Ureter (tissue), 1 donor: ENCODE measurements around the gene RHOH. TPM values are rescaled to one million over a fixed set of nuclear protein-coding genes. Genes with fewer than 3 reads are reported as not detected.

Experiments used
- DNase-seq: peaks from one replicate; pipeline ENCODE4 v3.0.0-alpha.2; 2020; ENCODE audit warnings: low spot score
- total RNA-seq: library from RNA; stranded (reverse); gene quantifications from one replicate; pipeline ENCODE4 v1.2.4, GENCODE V29; 2023
- donor health status: DM: yes; HTN: yes; CAD: no.

Gene RHOH
- total RNA-seq, 1 donor from 2014 or later, result 7.7 TPM

DNA sequence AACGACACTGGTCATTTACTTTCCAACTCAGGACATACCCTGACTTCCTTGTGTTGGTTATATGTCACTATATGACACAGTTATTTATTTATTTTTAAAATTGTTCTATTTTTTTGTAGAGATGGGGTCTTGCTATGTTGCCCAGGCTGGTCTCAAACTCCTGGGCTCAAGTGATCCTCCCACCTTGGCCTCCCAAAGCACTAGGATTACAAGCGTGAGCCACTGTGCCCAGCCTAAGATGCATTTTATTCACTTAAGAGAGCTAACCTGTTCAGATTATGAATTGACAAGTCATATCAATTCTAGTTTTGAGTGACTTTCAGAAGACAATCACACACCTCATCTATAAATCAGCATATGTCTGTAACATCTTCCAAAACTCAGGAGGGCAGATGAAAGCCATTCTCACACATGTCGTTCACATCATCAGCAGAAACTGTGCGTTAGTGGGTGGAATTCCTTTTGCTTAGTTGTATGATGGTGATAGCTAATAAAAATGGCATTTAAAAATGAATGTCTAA, 9.4 kb upstream of the RHOH start:
- no peak for DNase-seq

GRCh38 chr4:40190019-40190418, 6.8 kb upstream of the RHOH start:
- no peak for DNase-seq

DNA sequence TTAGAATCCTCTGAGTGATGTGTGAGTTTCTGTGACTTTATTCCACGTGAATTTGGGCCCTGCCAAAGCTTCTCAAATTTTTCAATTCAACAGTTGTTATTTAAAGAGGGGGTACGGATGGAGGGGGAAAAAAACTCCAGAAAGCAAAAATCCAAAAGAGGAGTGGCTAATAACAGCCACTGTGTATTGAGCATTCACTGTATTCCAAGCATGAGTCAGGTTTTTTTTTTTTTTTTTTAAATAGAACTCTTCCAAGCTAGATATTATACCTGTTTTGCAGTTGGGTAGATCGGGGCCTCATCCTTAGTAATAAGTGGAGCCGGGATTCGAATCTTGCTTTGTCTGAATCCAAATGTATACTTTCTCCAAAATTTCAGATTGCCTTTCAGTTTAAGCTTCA, 6.4 kb upstream of the RHOH start:
- no peak for DNase-seq

DNA sequence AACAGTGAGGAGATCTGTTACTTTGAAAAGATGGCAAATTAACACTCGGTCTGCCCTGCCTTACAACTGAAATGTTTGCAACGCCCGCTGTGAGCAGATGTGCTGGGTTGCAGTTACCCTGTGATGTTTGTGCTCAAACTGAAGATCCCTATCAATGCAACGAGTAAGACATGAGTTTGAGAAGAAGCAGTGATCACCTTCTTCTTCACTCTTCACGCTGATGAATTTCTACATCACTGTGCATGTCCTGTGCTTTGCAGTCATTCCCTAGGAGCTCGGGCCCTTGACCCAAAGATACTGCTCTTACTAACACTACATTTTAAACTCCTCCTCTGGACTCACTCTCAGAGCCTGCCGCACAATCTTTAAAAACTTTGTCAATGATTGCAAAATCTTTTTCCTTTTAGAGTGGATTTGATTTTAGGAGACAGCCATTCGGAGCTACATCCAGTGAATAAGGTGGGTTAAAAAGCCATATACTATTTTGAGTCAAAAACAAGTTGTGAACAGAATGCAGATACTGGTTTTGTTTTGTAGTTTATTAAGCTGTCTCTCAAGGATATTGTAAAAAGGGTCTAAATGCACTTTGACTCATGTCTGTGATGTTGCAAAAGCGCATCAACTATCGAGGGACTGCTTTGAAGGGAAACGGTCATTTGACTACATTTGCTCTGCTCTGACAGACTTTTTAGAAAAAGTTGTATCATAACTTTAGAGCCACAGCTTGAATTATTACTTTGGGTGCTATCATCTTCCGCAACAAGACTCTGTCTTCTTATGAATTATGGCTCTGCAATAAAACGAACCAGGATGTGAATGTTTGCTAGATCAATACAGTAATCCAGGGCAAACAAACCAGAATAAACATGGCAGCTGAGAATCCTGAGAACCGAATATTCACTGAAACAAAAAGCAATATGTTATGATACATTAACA, 5.7 kb upstream of the RHOH start:
- no peak for DNase-seq

- no peak for DNase-seq
Measured at GRCh38 chr4:40192114-40193015, 4.5 kb upstream of the RHOH start.

DNA sequence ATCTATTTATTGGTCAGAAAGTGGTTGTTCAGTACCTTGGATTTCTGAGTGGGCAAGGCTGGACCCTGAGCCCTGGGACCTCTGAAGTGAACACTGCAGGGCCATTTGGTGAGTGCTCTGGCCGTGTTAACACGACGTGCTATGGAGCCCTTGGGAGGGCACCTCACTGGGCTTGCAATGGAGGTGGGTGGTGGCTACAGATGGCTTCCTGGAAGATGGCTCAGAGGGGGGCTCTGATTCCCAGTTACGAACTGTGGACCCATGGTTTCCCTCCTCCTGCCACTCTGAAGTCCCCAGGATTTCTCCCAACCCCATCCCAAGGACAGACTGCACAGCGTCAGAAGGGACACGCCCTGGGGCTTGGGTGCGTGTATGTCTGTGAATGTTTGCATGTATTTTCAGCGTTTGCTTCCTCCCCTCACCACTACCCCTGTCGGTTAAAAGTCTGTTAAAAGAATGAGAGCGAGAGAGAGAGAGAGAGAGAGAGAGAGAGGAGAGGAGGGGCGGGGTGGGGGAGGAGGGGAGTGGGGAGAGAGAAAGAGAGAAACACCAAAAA, 3.7 kb upstream of the RHOH start:
- no peak for DNase-seq

DNA sequence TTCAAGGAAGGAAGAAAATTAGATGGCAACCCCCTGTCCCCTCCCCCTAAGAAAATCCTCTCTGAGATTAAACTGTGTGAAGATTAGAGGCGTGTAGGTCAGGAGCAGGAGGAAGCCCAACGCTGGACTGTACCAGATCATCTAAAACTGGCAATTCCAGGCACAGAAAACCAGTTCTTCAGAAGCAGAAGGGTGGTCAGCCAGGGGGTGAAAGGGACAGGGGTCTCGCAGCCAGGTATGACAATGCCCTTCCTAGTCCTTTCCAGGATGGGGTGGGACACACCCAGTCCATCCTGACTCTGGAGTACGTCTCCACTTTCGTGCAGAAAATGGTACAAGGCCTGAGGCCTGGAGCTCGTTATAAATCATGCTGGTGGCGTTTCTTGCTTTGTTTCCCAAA, 3.3 kb upstream of the RHOH start:
- DNase-seq, result no peak

DNA sequence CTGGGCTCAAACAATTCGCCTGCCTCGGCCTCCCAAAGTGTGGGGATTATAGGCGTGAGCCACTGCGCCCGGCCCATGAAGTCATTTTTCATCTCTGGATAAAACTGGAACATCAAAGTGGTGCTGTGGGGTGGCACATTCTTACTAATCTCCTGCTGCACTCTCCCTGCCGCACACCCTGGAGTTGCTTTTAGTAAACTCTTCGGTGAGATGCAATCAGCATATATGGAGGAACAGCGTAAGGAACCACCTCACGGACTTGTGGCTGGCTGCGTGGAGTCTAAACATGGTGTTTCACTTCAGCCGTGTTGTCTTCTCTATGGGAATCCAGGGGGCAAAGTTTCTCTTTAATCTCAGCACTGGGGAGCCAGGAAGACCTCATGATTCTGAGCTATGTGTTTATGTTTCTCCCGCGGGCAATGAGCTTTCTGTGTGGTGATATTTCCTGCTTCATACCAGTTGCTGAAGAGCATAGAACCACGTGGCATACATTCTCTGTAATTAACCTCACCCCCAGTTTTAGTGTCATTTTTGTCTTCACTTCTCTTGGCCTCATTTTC, 2.1 kb upstream of the RHOH start:
- no peak for DNase-seq

DNA sequence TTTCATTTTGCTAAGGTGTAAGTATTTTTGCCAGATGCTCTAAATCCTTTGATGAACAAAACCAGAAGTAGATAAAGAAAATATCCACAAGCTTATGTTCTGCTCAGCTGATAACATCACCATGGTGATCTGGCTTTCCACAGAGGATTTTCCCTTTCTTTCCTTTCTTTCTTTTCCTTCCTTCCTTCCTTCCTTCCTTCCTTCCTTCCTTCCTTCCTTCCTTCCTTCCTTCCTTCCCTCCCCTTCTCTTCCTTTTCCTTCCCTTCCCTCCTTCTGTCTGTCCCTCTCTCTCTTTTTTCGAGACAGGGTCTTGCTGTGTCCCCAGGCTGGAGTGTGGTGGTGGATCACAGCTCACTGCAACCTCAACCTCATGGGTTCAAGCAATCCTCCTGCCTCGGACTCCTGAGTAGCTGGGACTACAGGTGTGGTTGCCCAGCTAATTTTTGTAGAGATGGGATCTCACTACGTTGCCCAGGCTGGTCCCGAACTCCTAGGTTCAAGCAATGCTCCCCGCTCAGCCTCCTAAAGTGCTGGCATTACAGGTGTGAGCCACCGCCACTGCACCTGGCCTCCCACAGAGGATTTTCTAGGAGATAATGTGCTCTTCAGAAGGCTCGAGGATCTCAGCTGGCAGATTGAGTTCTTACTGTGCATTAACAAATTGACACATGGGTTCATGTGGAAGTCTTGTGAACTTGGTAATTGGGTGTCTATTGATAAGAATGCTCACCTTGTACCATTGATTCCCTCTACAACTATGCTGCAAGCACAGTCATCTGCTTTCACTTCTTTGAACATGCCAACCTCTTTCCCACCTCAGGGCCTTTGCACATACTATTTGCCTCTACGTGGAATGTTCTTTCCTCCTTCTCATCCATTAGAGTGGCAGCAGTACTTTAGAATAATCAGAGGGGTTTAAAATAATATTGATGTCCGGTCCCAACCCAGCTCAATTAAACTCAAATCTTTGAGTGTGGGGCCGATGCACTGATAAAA, 1.4 kb upstream of the RHOH start:
- no peak for DNase-seq

DNA sequence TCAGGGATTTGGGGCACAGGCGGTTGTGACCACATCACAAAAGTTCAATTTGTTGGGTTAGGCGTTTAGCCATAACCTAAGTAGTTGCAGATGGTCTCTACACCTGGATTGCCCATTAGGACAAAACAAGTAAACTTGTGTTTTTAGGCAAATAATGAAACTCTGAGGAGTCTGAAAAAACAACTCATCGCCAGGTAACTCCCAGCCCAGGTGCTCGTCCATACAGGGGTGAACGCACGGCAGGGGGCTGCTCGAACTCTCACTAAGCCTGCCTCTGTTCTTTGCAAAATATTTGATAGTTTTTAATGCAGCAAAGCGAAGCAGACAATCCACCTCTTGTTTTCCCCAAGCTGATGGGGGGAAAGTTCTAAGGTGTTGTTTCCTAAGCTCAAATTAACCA, 559 bp upstream of the RHOH start:
- no peak for DNase-seq

DNA sequence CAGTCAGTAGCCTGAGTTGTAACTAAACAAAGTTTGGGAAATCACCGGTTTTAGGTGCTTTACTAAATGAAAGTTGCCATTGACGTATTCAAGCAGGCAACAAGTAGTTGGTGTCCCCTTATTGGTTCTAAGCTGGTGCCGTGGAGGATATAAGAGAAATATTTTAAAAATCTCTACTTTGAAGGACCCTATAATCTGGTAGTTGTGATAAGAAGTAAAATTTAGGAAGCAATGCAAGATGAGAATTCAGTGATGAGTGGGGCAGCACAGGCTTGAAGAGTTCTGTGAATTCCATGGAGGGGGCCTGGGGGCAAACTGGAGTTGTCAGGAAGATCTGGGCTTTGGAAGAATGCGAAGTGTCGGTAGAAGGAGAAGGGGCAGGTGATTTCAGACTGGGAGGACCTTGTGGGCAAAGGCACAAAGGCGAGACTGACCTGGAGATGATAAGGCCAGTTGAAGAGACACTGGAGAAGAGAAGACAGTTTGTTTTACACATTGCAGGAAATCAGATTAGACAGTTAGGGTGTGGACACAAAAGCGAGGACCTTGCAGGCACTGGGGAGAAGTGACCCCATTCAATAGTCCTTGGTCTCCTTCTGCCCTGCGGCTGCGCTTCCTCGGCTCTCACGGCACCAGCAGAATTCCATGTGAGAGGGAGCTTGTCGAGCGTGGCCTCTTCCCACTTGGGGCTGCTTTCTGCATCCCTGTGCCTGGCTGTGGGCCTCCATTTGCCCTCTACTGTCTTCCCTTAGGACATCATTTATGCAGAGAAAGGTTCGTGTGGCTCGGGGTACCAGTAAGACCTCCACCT, 1.3 kb downstream of the RHOH start:
- no peak for DNase-seq

- DNase-seq, result no peak
Measured at GRCh38 chr4:40199179-40199670, 2.4 kb downstream of the RHOH start.

DNA sequence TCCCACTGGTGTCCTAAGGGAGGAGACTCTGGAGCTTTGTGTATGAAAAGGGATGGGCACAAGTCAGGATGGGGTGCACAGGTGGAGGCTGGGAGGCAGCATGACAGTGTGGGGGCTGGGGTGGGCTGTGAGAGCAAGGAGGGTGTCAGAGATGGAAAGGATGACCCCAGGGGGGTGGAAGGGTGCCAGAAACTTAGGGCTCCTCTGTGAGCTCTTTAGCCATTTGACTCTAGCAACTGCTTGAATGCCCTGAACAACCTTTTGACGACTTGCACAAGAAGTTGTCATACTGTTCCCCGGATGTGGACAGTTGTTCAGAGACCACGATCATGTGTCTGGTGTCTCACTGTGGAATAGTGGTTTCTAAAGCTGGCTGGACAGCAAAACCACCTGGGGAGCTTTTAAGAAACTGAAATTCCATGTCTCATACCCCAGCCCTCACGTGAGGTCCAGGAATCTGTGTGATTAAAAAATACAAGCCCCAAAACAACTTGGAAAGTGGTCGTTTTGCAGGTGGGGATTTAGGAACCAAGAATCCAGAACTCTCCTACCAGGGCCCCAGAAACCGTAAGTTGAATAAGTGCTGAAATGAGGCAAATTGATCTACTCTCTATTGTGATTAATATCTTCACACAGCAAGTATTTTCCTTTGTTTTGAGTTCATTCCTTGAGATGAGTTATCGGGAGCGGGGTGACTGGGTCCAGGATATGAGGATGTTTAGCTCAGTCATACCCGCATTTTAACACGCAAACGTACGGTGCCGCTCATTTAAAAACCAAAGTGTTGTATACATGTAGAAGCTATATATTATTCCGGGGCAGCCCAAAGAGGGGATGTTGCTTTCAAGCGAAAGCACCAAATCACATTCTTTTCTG, 3.4 kb downstream of the RHOH start:
- no peak for DNase-seq

DNA sequence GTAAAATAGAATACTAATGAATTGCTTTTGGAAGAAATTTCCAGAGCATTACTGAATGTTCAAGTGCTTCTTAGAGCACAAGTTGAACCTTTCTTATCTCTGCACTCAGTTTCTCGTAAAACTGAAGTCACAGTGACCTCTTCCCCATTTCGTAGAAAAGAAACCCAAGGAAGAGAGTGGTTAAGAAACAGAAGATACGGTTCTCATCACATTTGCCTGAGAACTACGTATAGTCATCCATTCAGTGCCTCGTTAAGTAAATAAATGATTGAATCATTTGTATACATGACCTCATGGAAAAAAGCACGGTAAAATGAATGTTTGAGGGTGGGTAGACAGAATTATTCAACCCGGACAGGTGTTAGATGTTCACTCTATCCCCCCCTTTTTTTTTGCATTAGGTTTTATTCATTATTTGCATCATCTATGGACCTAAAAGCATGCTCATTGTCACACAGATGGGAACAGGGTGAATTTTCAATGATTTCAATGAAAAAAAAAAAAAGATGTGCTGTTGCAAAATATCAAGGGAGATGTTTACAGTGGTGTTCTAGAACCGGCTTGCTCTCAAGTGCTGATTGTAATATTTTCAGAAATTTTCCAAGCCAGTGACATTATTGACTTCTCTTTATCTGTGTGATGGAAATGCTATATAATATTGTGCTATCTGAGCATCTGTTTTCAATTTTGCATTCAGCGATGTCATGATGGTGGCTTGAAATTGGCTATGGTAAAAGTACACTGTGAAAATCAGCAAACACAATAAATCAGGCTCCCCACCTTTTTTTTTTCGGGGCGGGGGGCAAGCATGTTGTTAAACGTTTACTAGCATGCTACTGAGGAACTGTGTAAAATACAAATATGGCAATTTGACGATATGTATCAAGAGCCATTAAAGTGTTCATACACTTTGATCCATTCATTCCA, 4.3 kb downstream of the RHOH start:
- no peak for DNase-seq

DNA sequence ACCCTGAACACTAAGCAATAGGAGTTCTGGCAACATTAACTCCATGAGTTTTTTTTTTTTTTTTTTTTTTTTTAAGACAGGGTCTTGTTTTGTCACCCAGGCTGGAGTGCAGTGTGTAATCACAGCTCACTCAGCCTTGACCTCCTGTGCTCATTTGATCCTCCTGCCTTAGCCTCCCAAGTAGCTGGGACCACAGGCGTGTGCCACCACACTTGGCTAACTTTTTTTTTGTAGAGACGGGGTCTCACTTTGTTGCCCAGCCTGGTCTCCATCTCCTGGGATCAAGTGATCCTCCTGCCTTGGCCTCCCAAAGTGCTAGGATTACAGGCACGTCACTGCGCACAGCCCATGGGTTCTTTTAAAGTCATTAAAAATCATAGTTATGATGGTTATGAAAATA, 5.1 kb downstream of the RHOH start:
- no peak for DNase-seq

DNA sequence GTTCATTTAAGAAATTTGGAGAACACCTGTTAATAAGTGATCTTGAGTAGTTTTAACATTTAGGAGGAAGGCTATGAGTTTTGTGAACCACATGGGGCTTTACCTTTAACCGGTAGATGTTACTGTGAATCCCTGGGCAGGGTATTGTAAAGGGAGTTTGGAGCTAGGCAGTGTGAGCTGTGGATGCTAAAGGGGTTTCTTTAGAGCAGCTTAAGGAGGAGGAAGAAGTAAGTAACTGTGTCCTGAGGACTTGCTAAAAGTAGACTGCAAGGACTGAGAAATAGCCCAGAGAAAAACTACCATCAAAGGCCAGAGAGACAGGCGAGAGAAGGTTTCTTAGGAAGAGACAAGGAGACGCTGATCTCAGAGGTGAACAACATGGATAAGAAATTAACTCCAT, 5.6 kb downstream of the RHOH start:
- DNase-seq, result no peak

DNA sequence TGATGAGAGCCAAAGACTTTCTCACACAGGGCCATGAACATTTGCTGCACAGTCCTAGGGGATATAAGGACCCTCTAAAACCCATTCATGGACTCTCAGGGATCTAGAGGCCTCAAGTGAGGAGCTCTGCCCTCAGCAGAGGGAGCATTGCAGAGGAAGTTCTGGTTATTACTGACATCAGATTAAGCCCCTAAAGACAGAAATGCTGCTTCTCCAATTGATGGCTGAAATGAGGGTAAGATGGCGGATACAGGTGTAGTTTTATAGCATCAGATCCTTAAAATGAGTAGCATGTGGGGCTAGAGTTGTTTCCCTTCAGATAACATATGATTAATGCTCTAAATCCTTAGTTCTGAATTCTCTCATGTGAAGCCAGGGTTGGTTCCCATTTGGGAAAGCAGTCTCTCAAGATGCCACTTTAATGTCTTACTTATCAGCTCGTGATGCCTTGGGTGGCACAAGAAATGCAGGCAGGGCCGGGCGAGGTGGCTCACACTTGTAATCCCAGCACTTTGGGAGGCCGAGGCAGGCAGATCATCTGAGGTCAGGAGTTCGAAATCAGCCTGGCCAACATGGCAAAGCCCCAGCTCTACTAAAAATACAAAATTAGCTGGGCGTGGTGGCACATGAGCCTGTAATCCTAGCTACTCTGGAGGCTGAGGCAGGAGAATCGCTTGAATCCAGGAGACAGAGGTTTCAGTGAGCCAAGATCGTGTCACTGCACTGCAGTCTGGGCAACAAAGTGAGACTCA, 7.9 kb downstream of the RHOH start:
- DNase-seq, result no peak
